ENCODE measurements around the gene TMTC4. TPM values are rescaled to one million over a fixed set of nuclear protein-coding genes. Genes with fewer than 3 reads are reported as not detected.
"Not testable (repeated sequence)": the region's sequence is repeated elsewhere in the genome, so short reads cannot be mapped to it uniquely, and the experiment has no call there.

The TMTC4 gene
- total RNA-seq, 1 experiment from 2014 or later, result 50.1 TPM

- H3K36me3 ChIP-seq (replicated peaks; ENCODE audit: control insufficient read depth, insufficient read depth, low read length), result peaks cover 13% of the 10 kb centered on the region
- H3K27me3 ChIP-seq (ENCODE audit: control insufficient read depth, insufficient read depth, low read length), result no peaks in the 10 kb centered on the region
- DNase-seq, result no peak
- no peak overlapping the region for H3K4me3 ChIP-seq (ENCODE audit: insufficient read depth, low read depth, low read length)
Measured at GRCh38 chr13:100625447-100625846, 49.1 kb downstream of the TMTC4 start.

DNA sequence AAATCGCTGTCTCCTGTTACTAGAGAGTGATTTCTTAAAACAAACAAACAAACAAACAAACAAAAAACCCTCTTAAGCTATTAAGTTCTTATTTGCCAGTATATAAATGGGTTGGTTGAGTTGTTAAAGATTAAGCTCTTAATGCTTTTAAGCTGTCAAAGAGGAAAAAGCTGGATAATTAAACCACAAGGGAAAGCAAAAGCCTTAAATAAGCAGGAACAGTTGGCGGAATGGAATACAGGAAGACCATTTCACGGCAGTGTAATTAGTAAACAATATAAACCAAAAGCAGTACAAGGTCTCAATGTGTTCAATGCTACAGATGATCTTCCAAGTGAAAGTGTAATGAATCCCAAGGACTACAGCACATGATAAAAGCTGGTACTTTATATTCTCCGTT lies 53.8 kb downstream of the TMTC4 start:
- Histone ChIP-seq H3K36me3 (replicated peaks; ENCODE audit: control insufficient read depth, insufficient read depth, low read length) (peaks cover 4% of the 10 kb centered on the region), H3K27me3 (ENCODE audit: control insufficient read depth, insufficient read depth, low read length) (no peaks in the 10 kb centered on the region), H3K4me3 (ENCODE audit: insufficient read depth, low read depth, low read length) (no peak overlapping the region)
- DNase-seq, result no peak

GRCh38 chr13:100619940-100620339 lies 54.7 kb downstream of the TMTC4 start:
- H3K27me3 ChIP-seq (ENCODE audit: control insufficient read depth, insufficient read depth, low read length), result no peaks in the 10 kb centered on the region
- DNase-seq, result no peak
- H3K4me3 ChIP-seq (ENCODE audit: insufficient read depth, low read depth, low read length), result no peak overlapping the region
- peaks cover 4% of the 10 kb centered on the region for H3K36me3 ChIP-seq (replicated peaks; ENCODE audit: control insufficient read depth, insufficient read depth, low read length)

GRCh38 chr13:100618897-100619296 lies 55.7 kb downstream of the TMTC4 start:
- not testable (repeated sequence) for H3K36me3 ChIP-seq (replicated peaks; ENCODE audit: control insufficient read depth, insufficient read depth, low read length); H3K4me3 ChIP-seq (ENCODE audit: insufficient read depth, low read depth, low read length)

GRCh38 chr13:100613031-100613430 lies 61.6 kb downstream of the TMTC4 start:
- Histone ChIP-seq H3K4me3 (ENCODE audit: insufficient read depth, low read depth, low read length) (no peak overlapping the region), H3K36me3 (replicated peaks; ENCODE audit: control insufficient read depth, insufficient read depth, low read length) (no peaks in the 10 kb centered on the region), H3K27me3 (ENCODE audit: control insufficient read depth, insufficient read depth, low read length) (no peaks in the 10 kb centered on the region)
- DNase-seq, result no peak

More at GRCh38 chr13:100618897-100619296, 55.7 kb downstream of the TMTC4 start:
- DNase-seq; H3K27me3 ChIP-seq (ENCODE audit: control insufficient read depth, insufficient read depth, low read length): not testable (repeated sequence)

- DNase-seq, result no peak
- Histone ChIP-seq H3K36me3 (replicated peaks; ENCODE audit: control insufficient read depth, insufficient read depth, low read length) (no peaks in the 10 kb centered on the region), H3K4me3 (ENCODE audit: insufficient read depth, low read depth, low read length) (no peak overlapping the region), H3K27me3 (ENCODE audit: control insufficient read depth, insufficient read depth, low read length) (no peaks in the 10 kb centered on the region)
Measured at GRCh38 chr13:100611678-100612492, 62.7 kb downstream of the TMTC4 start.

DNA sequence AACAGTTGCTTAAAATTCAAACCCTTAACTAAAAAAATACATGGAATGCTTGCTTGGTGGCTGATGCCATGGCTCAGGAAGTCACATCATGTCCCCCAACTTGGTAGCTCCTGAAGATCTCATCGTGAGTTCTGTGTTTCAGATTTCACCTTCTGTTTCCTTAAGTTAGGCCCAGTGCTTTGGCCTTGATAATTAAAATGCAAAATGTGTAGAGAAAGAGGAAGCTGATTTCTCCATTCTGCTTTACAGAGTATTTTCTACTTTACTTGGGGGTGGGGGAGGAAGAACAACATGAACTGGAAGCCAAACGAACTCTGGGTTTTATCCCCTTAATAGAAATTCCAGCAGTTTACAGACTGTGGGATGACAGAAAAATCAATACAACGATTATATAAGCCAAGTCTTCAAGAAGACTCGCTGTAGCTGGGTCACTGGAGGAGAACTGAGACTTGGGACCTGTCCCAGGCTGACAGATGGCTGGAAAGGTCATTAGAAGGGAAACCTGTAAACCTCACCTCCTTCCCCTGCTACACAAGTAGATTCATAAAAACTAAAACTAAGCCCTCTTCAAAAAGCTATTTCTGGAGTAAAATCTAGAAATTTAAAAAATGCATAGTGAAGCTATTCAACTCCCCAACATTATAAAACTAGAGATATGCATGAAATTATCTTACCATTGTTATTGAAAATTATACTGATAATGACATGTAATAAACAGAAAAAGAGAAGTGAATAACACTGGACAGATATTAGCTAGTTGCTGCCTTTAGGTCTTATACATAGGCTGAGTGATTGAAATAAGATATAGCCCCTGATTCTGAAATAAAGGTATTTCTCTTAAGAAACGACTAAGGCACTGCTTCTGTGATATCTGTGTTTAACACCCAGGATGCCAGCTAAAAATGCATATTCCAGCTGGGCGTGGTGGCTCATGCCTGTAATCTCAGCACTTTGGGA lies 63.9 kb downstream of the TMTC4 start:
- no peak for DNase-seq
- Histone ChIP-seq H3K4me3 (ENCODE audit: insufficient read depth, low read depth, low read length) (no peak overlapping the region), H3K27me3 (ENCODE audit: control insufficient read depth, insufficient read depth, low read length) (no peaks in the 10 kb centered on the region), H3K36me3 (replicated peaks; ENCODE audit: control insufficient read depth, insufficient read depth, low read length) (no peaks in the 10 kb centered on the region)

DNA sequence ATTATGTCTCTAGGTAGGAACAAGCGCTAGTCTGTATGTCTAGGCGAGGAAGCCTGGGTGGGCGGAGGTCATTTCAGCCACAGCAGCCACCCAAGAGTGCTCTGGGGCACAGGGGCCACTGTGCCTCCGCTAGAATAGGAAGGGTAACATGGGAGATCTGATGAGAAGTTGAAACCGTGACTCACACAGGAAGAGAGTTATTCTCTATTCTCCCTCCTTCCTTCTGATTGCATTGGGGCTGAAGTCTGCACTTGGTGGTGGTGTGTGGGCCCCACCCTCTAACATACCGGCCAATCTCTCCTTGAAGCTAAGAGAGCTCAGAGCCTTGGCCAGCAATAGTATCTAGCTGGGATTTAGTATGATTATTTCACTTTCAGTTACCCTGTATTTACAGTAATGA lies 65.7 kb downstream of the TMTC4 start:
- H3K27me3 ChIP-seq (ENCODE audit: control insufficient read depth, insufficient read depth, low read length), result no peaks in the 10 kb centered on the region
- H3K36me3 ChIP-seq (replicated peaks; ENCODE audit: control insufficient read depth, insufficient read depth, low read length), result no peaks in the 10 kb centered on the region
- no peak for DNase-seq
- no peak overlapping the region for H3K4me3 ChIP-seq (ENCODE audit: insufficient read depth, low read depth, low read length)

DNA sequence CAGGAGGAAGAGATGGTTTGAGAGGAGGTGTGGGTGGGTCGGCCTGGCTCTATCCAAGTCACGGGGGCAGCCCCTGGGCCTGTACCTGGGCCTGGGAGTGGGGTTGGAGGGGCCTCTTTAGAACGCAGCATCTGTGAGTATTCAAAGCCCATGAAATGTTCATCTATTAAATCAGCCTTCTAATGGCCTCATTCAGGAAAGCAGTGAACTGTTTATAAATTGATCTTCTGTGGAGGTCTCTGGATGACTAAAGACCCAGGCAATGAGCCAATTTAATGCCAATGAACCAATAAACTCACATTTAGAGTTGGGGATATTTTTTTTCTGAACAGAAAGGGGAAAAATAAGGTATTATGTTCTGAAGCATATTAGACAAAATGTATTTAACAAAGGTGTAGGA lies 66.1 kb downstream of the TMTC4 start:
- H3K4me3 ChIP-seq (ENCODE audit: insufficient read depth, low read depth, low read length), result no peak overlapping the region
- H3K27me3 ChIP-seq (ENCODE audit: control insufficient read depth, insufficient read depth, low read length), result no peaks in the 10 kb centered on the region
- H3K36me3 ChIP-seq (replicated peaks; ENCODE audit: control insufficient read depth, insufficient read depth, low read length), result no peaks in the 10 kb centered on the region
- DNase-seq, result no peak

DNA sequence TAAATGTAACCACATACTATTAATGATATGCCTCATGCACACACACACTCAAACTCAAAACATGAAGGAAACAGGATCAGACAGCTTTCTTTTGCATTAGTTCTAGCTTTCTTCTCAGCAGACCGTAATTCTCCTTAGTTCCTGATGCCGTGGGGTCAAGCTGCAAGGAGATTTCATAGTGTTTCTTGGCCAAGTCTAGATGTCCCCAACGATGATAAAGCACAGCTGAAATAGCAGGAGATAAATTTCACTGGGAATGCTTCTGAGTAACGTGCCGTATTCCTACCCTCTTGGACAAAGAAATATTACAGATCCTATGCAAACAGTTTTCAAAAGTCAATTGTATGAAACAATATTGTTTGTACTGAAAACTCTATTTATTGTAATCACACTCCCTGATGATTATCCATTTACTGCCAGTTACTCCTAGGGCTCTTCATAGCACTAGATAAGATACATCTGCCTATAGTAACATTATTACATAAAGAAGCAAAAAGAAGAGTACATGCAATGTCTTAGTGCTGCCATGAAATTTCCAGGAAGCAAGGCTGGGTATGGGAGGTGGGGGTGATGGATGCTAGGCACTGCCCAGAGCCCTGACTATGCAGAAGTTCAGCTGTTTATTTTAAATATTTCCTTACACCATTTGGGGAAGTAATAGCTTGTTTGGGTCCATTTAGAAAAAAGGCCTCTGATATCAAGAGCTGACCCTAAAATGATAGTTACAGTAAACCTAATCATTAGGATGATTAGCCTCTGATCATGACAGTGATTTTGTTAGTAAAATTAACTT lies 69.5 kb downstream of the TMTC4 start:
- no peaks in the 10 kb centered on the region for H3K36me3 ChIP-seq (replicated peaks; ENCODE audit: control insufficient read depth, insufficient read depth, low read length)
- no peak for DNase-seq
- H3K4me3 ChIP-seq (ENCODE audit: insufficient read depth, low read depth, low read length), result no peak overlapping the region
- H3K27me3 ChIP-seq (ENCODE audit: control insufficient read depth, insufficient read depth, low read length), result no peaks in the 10 kb centered on the region

DNA sequence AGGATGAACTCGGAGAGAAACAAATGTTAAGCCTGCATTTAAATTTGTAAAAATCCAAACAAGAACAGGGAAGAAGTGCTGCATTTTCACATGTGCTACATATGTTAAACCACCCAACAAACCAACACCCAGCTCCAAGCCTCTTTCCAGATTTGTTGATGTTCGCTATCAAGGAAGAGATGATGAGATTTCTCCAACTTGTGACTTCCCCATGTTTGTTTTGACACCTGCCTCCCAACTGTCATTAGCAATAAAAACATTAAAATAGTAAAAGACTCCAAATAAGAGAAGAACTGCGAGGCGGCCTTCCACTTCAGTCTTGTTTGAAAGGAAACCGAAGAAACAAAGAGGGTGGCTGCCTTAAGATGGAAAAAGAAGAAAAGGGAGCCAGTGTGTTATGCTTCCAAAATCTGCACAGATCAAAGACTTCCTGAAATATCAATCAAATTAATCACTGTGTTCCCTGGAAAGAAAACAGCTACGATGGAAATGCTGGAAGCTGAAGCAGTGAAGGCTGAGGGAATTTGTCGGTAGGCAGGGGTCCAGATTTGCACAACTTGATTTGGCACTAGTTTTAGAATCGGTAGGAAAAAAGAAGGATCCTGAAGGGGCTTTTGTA lies 72.0 kb downstream of the TMTC4 start:
- no peak for DNase-seq

DNA sequence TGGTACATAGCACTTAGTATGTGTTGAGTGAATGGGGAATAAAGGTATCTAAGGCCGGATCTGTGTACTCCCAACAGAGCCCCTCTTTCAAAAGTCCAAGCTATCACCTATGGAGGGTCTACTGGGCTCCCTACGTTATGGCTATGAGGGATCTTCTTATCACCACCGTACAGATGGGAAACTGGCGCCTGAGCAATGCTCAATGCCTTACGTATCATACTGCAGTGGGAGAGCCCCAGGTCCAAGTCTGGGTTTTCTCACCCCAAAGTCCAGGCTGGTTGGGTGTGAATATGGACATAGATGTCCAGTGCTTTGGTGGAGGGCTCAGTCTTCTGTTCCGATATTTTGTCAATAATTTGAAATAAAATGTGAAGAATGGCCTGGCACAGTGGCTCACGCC lies 72.9 kb downstream of the TMTC4 start:
- DNase-seq, result no peak
- Histone ChIP-seq H3K4me3 (ENCODE audit: insufficient read depth, low read depth, low read length) (no peak overlapping the region), H3K36me3 (replicated peaks; ENCODE audit: control insufficient read depth, insufficient read depth, low read length) (no peaks in the 10 kb centered on the region), H3K27me3 (ENCODE audit: control insufficient read depth, insufficient read depth, low read length) (no peaks in the 10 kb centered on the region)

More for the DNA sequence above, 72.0 kb downstream of the TMTC4 start:
- H3K4me3 ChIP-seq (ENCODE audit: insufficient read depth, low read depth, low read length), result no peak overlapping the region
- no peaks in the 10 kb centered on the region for H3K36me3 ChIP-seq (replicated peaks; ENCODE audit: control insufficient read depth, insufficient read depth, low read length)
- H3K27me3 ChIP-seq (ENCODE audit: control insufficient read depth, insufficient read depth, low read length), result no peaks in the 10 kb centered on the region

DNA sequence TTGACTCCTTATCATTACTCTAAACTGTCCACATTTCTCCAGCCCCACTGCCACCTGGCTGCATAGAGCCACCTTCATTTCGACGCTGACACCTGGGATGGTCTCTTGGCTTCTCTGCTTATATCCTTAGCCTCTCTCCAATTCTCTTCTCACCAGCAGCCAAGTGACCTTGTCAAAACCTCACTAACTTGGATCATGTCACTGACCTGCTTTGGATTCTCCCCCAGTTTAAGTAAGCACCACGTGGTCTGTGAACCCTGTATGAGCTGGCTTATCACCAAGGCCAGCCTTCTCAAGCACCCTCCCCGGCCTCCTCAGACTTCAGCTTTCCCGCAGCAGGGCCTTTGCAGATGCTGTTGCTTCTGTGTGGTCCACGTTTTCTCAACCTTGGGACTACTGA lies 73.7 kb downstream of the TMTC4 start:
- no peak for DNase-seq
- no peak overlapping the region for H3K4me3 ChIP-seq (ENCODE audit: insufficient read depth, low read depth, low read length)

GRCh38 chr13:100600461-100600860 lies 74.1 kb downstream of the TMTC4 start:
- Histone ChIP-seq H3K27me3 (ENCODE audit: control insufficient read depth, insufficient read depth, low read length) (no peaks in the 10 kb centered on the region), H3K36me3 (replicated peaks; ENCODE audit: control insufficient read depth, insufficient read depth, low read length) (no peaks in the 10 kb centered on the region), H3K4me3 (ENCODE audit: insufficient read depth, low read depth, low read length) (no peak overlapping the region)
- no peak for DNase-seq

More for the DNA sequence above, 73.7 kb downstream of the TMTC4 start:
- Histone ChIP-seq H3K27me3 (ENCODE audit: control insufficient read depth, insufficient read depth, low read length) (no peaks in the 10 kb centered on the region), H3K36me3 (replicated peaks; ENCODE audit: control insufficient read depth, insufficient read depth, low read length) (no peaks in the 10 kb centered on the region)
